Measurements from ENCODE around the gene TREML4.

Gene TREML4

GRCh38 chr6:41284726-41285125 lies 56.6 kb downstream of the TREML4 start:
- no peak for DNase-seq (ENCODE audit: low read depth, low spot score)

- no peak for DNase-seq (ENCODE audit: low read depth, low spot score)
Measured at GRCh38 chr6:41286544-41287346, 58.6 kb downstream of the TREML4 start, which contains the start of gene TREM1. Gene TREM1, minus strand, starts transcription at chr6:41286682. Its CDS starts 27 bp downstream, at chr6:41286655.

DNA sequence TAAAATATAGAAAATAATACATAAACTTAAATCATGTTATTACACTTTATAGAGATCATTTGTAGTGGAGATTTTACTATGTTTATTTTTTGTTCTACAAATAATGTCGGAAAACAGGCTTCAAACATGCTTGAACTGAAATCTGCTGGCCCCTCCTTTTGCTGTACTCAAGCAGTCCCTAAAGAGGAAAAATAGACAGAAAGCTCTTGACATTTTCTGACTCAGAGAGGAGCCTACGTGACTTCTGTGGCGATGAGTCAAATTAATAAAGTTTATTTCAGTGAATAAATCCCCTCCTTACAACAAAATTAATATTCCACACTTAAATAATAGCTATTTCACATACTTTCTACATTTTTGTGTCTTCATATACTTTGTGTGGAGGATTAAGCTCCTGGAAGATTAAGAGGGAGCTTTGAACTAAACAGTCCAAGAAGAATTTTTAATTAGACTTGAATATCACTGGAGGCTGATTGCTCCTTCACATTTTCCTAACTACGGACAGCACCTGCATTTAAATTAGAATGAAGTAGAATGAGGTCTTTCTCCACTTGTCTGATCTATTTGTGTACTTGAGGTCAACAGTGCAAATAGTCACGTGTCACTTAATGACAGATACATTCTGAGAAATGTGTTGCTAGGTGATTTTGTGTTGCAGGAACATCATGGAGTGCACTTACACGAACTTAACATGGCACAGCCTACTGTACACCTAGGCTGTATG lies 60.0 kb downstream of the TREML4 start:
- no peak for DNase-seq (ENCODE audit: low read depth, low spot score)

Measured in brain pericyte (primary cell).